HG03575 (cell line): ENCODE measurements around the gene LNX1.

Experiments used
- ATAC-seq: cut with Tn5 transposase; IDR thresholded peaks from one replicate; pipeline ENCODE4 v1.9.1; 2021; ENCODE audit not compliant: unreplicated experiment, insufficient number of reproducible peaks, low FRiP score; ENCODE audit errors: extremely low read depth

The LNX1 gene

GRCh38 chr4:53545942-53546581 is 45.2 kb downstream of the LNX1 start:
- ATAC-seq = no peak

DNA sequence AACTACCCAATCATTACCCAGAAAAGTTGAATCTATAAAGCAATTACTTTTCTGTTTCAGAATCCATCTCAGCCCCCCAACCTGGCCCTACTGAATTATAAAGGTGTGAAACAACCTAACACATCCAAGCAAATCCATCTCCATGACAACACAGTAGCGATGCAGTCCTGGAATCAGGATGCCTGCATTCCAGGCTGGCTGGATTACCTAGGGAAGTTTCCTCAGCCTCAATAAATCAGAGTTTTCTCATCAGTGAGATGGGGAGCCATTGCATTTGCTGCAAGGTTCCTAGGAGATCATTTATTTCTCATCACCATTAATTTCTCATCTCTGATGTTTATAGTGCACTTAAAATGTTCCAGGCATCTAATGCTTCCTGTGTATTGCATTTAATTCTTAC is 46.0 kb downstream of the LNX1 start:
- ATAC-seq = no peak

GRCh38 chr4:53543561-53543960 is 47.7 kb downstream of the LNX1 start:
- ATAC-seq = no peak

GRCh38 chr4:53541577-53542206 is 49.6 kb downstream of the LNX1 start:
- no peak for ATAC-seq

GRCh38 chr4:53538756-53539155 is 52.5 kb downstream of the LNX1 start:
- no peak for ATAC-seq

GRCh38 chr4:53537606-53538005 is 53.7 kb downstream of the LNX1 start:
- no peak for ATAC-seq

DNA sequence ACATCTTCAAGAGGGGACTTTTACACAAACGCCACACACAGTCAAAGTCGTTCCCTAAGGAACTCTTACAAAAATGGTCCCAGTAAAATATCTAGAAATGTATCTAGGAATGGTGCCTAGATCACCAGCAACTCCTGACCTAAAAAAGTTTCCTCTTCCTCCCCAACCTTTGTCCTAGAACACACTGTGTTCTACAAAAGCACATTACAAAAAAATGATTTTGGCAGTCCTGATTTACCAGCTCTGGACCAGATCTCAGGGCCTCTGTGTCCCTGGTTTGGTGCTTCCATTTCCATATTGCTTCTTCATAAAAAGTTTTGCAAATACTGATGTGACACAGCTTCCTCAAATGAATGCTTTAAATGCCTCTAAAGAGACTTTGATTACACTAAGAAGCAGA is 55.0 kb downstream of the LNX1 start:
- no peak for ATAC-seq

GRCh38 chr4:53535567-53535966 is 55.7 kb downstream of the LNX1 start:
- no peak for ATAC-seq

DNA sequence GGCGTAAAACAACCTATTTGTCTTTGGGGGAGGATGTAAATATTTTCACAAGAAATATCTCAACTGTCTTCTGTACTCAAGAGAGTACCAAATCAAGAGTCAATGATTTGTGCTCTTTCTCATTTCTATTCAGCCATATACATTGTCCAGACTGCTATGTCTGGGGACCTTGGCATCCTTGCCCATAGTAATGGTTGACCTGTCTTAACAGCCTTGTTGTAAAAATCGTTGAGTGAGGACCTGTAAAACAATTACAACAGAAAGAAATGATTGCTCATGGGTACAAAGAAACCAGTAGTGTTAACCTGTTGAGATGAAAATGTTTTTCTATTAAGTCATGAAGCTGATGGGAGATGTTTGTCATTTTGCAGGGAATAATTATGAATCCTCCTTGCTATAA is 56.6 kb downstream of the LNX1 start:
- ATAC-seq = no peak

GRCh38 chr4:53532521-53532920 is 58.8 kb downstream of the LNX1 start:
- ATAC-seq = no peak

DNA sequence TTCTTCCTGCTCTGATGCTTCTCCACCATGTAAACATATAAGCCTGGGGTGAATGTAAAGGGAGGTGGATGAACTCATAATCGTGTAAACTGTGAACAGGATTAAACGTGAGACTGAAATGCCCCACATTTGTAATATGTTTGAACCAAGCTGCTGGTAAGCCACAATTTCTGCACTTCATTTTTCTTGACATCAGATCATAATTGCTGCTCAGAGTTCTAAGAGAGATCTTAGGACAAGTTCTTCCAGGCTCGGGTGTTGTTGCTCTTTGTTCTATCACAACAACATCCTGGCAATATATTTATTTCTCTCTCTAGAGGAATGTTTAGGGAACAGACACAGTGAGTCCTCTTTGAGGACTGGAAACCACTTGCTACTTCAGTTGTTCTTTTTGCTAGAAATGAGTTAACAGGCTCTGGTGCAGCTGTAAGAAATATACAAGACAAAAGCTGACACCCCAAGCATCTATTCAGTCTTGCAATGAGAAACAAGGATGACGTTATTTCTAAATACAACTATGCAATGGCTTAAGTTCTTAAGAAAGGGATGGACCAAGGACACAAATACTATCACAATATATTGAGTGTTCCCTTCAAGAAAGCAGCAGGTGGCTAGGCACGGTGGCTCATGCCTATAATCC is 59.6 kb downstream of the LNX1 start:
- no peak for ATAC-seq

- ATAC-seq = no peak
Observed at GRCh38 chr4:53529025-53529424, 62.3 kb downstream of the LNX1 start.

- no peak for ATAC-seq
Observed at GRCh38 chr4:53527930-53528329, 63.4 kb downstream of the LNX1 start.

DNA sequence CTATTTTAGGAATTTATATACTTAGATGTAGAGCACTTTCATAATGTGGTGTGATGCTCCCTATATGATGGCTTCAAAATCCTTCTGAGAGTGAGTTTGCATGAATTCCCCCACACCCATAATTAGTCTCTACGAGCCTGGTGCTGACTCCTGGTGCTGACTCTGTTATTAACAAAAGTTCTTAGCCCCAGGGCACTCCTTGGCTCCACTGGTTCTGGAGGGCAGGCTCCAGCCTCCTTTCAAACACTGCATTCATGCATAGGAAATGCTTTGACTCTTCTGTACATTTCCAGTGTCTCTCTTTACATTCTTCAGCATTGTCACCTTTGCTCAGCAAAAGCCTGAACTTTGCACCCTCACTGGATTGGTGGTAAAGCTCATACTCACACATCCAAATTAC is 64.0 kb downstream of the LNX1 start:
- ATAC-seq = no peak

DNA sequence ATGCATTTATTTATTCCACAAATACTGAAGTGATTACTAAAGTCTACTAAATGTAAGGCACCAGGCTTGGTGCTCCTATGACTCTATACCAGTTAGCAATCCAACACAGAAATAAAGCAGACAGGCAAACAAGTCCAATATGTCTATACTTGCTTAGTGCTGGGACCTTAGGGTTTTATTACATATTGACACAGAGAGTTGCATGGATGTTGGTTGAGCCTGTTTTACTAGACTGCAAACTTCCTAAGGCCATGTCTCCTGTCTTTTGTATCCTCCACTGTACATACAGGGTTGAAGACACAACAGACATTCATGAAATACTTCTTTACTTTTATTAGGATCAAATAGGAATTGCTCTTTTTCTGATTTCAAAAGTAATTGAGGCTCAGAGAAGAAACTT is 69.0 kb downstream of the LNX1 start:
- ATAC-seq = no peak

DNA sequence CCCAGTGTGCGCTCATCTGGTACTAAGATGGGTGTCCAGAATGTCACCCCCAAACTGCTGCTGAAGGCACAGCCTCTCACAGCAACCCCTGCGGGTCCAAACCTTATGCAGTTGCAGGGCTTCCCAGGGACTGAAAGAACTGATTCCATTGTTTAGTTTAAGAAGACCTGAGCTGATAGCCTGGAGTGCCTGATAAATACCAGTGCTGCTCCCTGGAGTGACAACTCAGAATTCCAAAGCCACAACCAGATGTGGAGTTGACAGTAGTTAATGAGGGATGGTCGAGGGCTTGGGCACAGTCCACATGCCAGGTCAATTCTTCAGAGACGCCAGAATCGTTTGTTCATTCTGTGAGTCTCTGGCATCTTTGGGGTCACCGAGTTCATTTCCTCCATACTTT is 71.2 kb downstream of the LNX1 start:
- no peak for ATAC-seq

DNA sequence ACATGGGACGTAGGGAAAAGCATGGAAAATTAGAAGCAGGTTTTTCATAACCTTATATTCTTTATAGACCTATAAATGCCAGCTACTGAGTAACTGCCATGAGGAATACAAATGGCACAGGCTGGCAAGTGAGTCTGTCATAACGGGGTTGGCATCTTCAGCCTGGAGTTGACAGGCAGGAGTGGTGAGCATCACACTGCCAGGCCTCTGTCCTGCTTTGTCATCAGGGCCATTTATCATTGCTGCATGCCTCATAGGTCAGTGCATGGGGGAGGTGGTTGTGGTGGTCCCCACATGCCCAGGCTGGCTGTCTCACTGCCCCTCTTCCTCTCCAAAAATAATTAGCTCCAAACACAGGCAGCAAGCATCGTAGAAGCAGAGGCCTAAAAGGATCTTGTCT is 72.5 kb downstream of the LNX1 start:
- no peak for ATAC-seq

GRCh38 chr4:53515076-53515475 is 76.2 kb downstream of the LNX1 start:
- no peak for ATAC-seq

GRCh38 chr4:53514509-53514908 is 76.8 kb downstream of the LNX1 start:
- ATAC-seq = no peak

DNA sequence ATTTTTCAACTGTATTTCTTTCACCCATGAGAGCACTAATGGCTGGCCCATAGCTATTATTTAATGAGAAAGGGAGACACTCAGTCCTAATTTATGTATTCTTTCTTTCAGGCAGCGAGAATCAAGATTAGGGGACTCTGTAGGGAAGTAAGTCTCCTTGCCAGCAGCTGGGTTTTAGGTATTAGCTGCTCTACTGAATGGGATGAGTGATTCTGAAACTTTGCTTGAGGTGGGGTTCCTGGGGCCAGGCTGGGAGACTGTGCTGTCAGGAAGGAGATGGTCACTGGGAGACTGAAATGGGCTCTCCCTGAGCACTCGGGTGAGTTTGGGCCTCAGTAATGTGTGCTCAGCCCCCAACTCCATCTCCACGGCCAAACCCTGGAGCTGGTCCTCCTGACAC is 78.7 kb downstream of the LNX1 start:
- no peak for ATAC-seq

DNA sequence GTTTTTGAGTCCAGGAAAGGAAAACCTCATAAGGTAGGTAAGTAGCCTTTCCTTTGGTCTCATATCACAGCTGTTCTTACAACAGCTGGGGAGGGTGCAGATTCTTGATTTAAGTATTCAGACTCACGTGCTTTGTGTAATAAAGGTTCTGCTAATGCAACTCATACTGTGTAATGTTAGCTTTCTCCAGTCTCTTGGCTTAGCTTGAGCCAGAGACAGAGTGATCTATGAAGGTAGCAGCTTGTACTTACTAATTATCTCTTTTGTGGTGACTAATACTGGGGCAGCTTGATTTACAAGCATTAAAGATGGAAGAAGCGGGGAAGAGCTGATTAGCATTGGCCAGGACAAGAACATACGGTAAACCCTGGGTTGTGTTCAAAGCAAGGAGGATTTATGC is 80.3 kb downstream of the LNX1 start:
- no peak for ATAC-seq
